A673 (cell line): ENCODE measurements around the gene PTTG1IP. TPM values are rescaled to one million over a fixed set of nuclear protein-coding genes. Genes with fewer than 3 reads are reported as not detected.

ENCODE experiments used
- BruUV-seq: library from RNA; stranded (reverse); fragments of 400-500 nt; replicated peaks from 2 replicates; lab custom pipeline; 2021; lab: Mats Ljungman, UMichigan
- CTCF ChIA-PET: fragments of 300-600 bp; sonication (Branson Sonifier 250); formaldehyde crosslinking; loops from one replicate; lab custom pipeline; 2022; ENCODE audit warnings: antibody characterized with exemption; lab: Charles Lee
- POLR2A ChIA-PET: fragments of 300-600 bp; sonication (Branson Sonifier 250); formaldehyde crosslinking; loops from one replicate; lab custom pipeline; 2022; ENCODE audit warnings: antibody characterized with exemption; ENCODE audit not compliant: low non-redundant PET; lab: Charles Lee
- DNase-seq: peaks from one replicate; pipeline ENCODE4 v3.0.0-alpha.2; 2015; ENCODE audit warnings: low spot score
- H3K27ac ChIP-seq: fragments of 200-600 bp; sonication (generic); 2 replicates; pipeline ENCODE4 v1.5.1; 2016; ENCODE audit warnings: mixed run types, low read depth, mild to moderate bottlenecking, mixed read lengths, antibody characterized with exemption, low read length; ENCODE audit not compliant: poor library complexity, severe bottlenecking
- H3K27me3 ChIP-seq: fragments of 200-600 bp; sonication (generic); replicated peaks from 2 replicates; pipeline ENCODE4 v1.6.1; 2017; ENCODE audit warnings: mixed run types, low read depth, mild to moderate bottlenecking, mixed read lengths, antibody characterized with exemption, low read length; ENCODE audit not compliant: insufficient read depth, poor library complexity
- H3K36me3 ChIP-seq: fragments of 200-600 bp; sonication (generic); 2 replicates; pipeline ENCODE4 v1.6.1; 2016; ENCODE audit warnings: mixed run types, mild to moderate bottlenecking, mixed read lengths, antibody characterized with exemption, low read length; ENCODE audit not compliant: insufficient read depth, poor library complexity, severe bottlenecking
- H3K4me1 ChIP-seq: fragments of 200-600 bp; sonication (generic); 2 replicates; pipeline ENCODE4 v1.6.1; 2017; ENCODE audit warnings: mixed run types, mild to moderate bottlenecking, mixed read lengths, antibody characterized with exemption, low read length; ENCODE audit not compliant: insufficient read depth, poor library complexity, severe bottlenecking
- H3K4me3 ChIP-seq: fragments of 200-600 bp; sonication (generic); 2 replicates; pipeline ENCODE4 v1.5.1; 2016; ENCODE audit warnings: low read depth, mixed run types, mild to moderate bottlenecking, mixed read lengths, low read length; ENCODE audit not compliant: poor library complexity, severe bottlenecking
- H3K9me3 ChIP-seq: fragments of 200-600 bp; sonication (generic); 2 replicates; pipeline ENCODE4 v1.6.1; 2016; ENCODE audit warnings: mixed run types, low read depth, mild to moderate bottlenecking, mixed read lengths, antibody characterized with exemption, low read length; ENCODE audit not compliant: poor library complexity, severe bottlenecking
- CTCF ChIP-seq: fragments of 300-800, 200-600 bp; sonication (generic); conservative IDR thresholded peaks from 2 replicates; pipeline ENCODE4 v1.5.1; 2017; ENCODE audit warnings: low read depth, mild to moderate bottlenecking, antibody characterized with exemption, low read length, moderate library complexity, mixed read lengths
- EZH2 ChIP-seq: fragments of 200-600 bp; sonication (generic); IDR thresholded peaks from 2 replicates; pipeline ENCODE4 v1.6.1; 2017; ENCODE audit warnings: borderline replicate concordance, low read depth, mild to moderate bottlenecking, mixed read lengths, antibody characterized with exemption, low read length; ENCODE audit not compliant: poor library complexity, severe bottlenecking
- intact Hi-C: fragments of 100-400 bp; cut with micrococcal nuclease; formaldehyde crosslinking; loops from one replicate; pipeline ENCODE4 v1.10.0; 2022; ENCODE audit not compliant: unreplicated experiment
- total RNA-seq: library from RNA; stranded (reverse); gene quantifications from 2 replicates; pipeline ENCODE4 v1.2.3, GENCODE V29; 2021

The PTTG1IP gene
- total RNA-seq, 1 experiment from 2014 or later, result 216 TPM

- DNase-seq, result no peak
- POLR2A ChIA-PET, result interaction anchor here (0.6 kb wide), 1 partner anchor 30 kb away, joined by 18 read pairs; no protein-coding TSS in a partner anchor
Measured at GRCh38 chr21:44898011-44898488, 24.6 kb upstream of the PTTG1IP start.

GRCh38 chr21:44897326-44898010, 24.0 kb upstream of the PTTG1IP start:
- Histone ChIP-seq H3K9me3 (no peaks in the 10 kb centered on the region), H3K4me3 (no peak overlapping the region), H3K27me3 (no peaks in the 10 kb centered on the region), H3K27ac (peak overlapping the region; percentile 60), H3K4me1 (peaks cover 17% of the 10 kb centered on the region), H3K36me3 (no peaks in the 10 kb centered on the region)
- DNase-seq, result peak; percentile 68
- ChIA-PET CTCF (no interaction called here), POLR2A (interaction anchor here (0.6 kb wide), 1 partner anchor 31 kb away, joined by 18 read pairs; no protein-coding TSS in a partner anchor)
- TF ChIP-seq CTCF (no peak), EZH2 (no peak)
- intact Hi-C loops, result no loop called here
- BruUV-seq, result no TSS peak

More at GRCh38 chr21:44898011-44898488, 24.6 kb upstream of the PTTG1IP start:
- Histone ChIP-seq H3K9me3 (no peaks in the 10 kb centered on the region), H3K4me3 (no peak overlapping the region), H3K36me3 (no peaks in the 10 kb centered on the region), H3K4me1 (peaks cover 15% of the 10 kb centered on the region), H3K27ac (peak overlapping the region; percentile 11), H3K27me3 (no peaks in the 10 kb centered on the region)
- BruUV-seq, result no TSS peak
- intact Hi-C loops, result no loop called here
- TF ChIP-seq EZH2 (no peak), CTCF (no peak)
- CTCF ChIA-PET, result no interaction called here

GRCh38 chr21:44896561-44897286, 23.2 kb upstream of the PTTG1IP start:
- no peaks in the 10 kb centered on the region for H3K9me3 ChIP-seq
- no peaks in the 10 kb centered on the region for H3K27me3 ChIP-seq
- BruUV-seq, result no TSS peak
- no peak for TF ChIP-seq CTCF
- TF ChIP-seq EZH2, result no peak
- peaks cover 17% of the 10 kb centered on the region for H3K4me1 ChIP-seq
- ChIA-PET CTCF (no interaction called here), POLR2A (no interaction called here)
- no peaks in the 10 kb centered on the region for H3K36me3 ChIP-seq
- no peak overlapping the region for H3K4me3 ChIP-seq
- DNase-seq, result no peak
- intact Hi-C loops, result no loop called here
- peak overlapping the region; percentile 48 for H3K27ac ChIP-seq
